GM18499 (cell line): ENCODE data around the gene DTHD1.

ENCODE experiments used
- ATAC-seq: cut with Tn5 transposase; IDR thresholded peaks from one replicate; pipeline ENCODE4 v1.9.1; 2021; ENCODE audit warnings: moderate number of reproducible peaks; ENCODE audit not compliant: insufficient read depth, unreplicated experiment

DTHD1 gene

GRCh38 chr4:36269101-36269500, 12.3 kb upstream of the DTHD1 start:
- ATAC-seq: no peak

- ATAC-seq: no peak
Measured at GRCh38 chr4:36269533-36270173, 11.8 kb upstream of the DTHD1 start.

GRCh38 chr4:36273276-36273675, 8.1 kb upstream of the DTHD1 start:
- no peak for ATAC-seq

- no peak for ATAC-seq
Measured at GRCh38 chr4:36274158-36274557, 7.3 kb upstream of the DTHD1 start.

- ATAC-seq: no peak
Measured at GRCh38 chr4:36277533-36277932, 3.9 kb upstream of the DTHD1 start.

GRCh38 chr4:36278789-36279188, 2.6 kb upstream of the DTHD1 start:
- ATAC-seq: no peak

GRCh38 chr4:36280555-36280954, 861 bp upstream of the DTHD1 start:
- ATAC-seq: no peak

- ATAC-seq: no peak
Measured at GRCh38 chr4:36282503-36283030, 1.2 kb downstream of the DTHD1 start.

GRCh38 chr4:36283912-36284465, 2.6 kb downstream of the DTHD1 start:
- no peak for ATAC-seq

- ATAC-seq: peak; percentile 97
Measured at GRCh38 chr4:36285784-36286480, 4.5 kb downstream of the DTHD1 start.

- no peak for ATAC-seq
Measured at GRCh38 chr4:36286481-36286871, 5.1 kb downstream of the DTHD1 start.

- ATAC-seq: no peak
Measured at GRCh38 chr4:36288731-36289426, 7.5 kb downstream of the DTHD1 start.

GRCh38 chr4:36290641-36291040, 9.2 kb downstream of the DTHD1 start:
- ATAC-seq: no peak

GRCh38 chr4:36292556-36293188, 11.3 kb downstream of the DTHD1 start:
- no peak for ATAC-seq

GRCh38 chr4:36301127-36301526, 19.7 kb downstream of the DTHD1 start:
- no peak for ATAC-seq

- ATAC-seq: peak; percentile 39
Measured at GRCh38 chr4:36303426-36304137, 22.2 kb downstream of the DTHD1 start.

GRCh38 chr4:36304138-36304681, 22.8 kb downstream of the DTHD1 start:
- ATAC-seq: peak; percentile 17

GRCh38 chr4:36308150-36308549, 26.7 kb downstream of the DTHD1 start:
- no peak for ATAC-seq

GRCh38 chr4:36310216-36310615, 28.8 kb downstream of the DTHD1 start:
- ATAC-seq: no peak

GRCh38 chr4:36310793-36311192, 29.4 kb downstream of the DTHD1 start:
- ATAC-seq: no peak
